PFSK-1 (cell line): ENCODE measurements around the gene ARL6IP5.

Experiments
- FOXP2 ChIP-seq: optimal IDR thresholded peaks from 2 replicates; pipeline ENCODE3; 2011; ENCODE audit warnings: borderline replicate concordance, control low read depth, inconsistent platforms; ENCODE audit not compliant: insufficient read depth; ENCODE audit errors: extremely low read length, extremely low read depth
- POLR2AphosphoS5 ChIP-seq: IDR thresholded peaks from 2 replicates; pipeline ENCODE4 v1.6.1; 2012; ENCODE audit warnings: low read depth, mild to moderate bottlenecking, control low read depth, low read length, moderate library complexity
- REST ChIP-seq, 2 experiments: IDR thresholded peaks; 2 replicates each; pipeline versions ENCODE4 v1.6.1 to v1.8.0; 2011 to 2012; ENCODE audit warnings: low read depth in 2 of 2, low read length in 2 of 2, control low read depth in 1 of 2, inconsistent platforms in 1 of 2, mild to moderate bottlenecking in 1 of 2, moderate library complexity in 1 of 2; ENCODE audit not compliant: insufficient read depth in 1 of 2
- SIN3A ChIP-seq: IDR thresholded peaks from 2 replicates; pipeline ENCODE4 v1.6.1; 2012; ENCODE audit warnings: mild to moderate bottlenecking, low read length, moderate library complexity, borderline replicate concordance; ENCODE audit not compliant: insufficient read depth
- TAF1 ChIP-seq: IDR thresholded peaks from 2 replicates; pipeline ENCODE4 v1.6.1; 2012; ENCODE audit warnings: low read length, control low read depth, borderline replicate concordance; ENCODE audit not compliant: insufficient read depth

GRCh38 chr3:69072928-69073327 is 11.8 kb upstream of the ARL6IP5 start:
- TF ChIP-seq POLR2AphosphoS5 = no peak
- TF ChIP-seq TAF1 = no peak
- TF ChIP-seq REST (IDR thresholded peaks at IDR 0.05; ENCODE audit: insufficient read depth in 1 of 2, low read depth in 2 of 2, low read length in 2 of 2) = no peak
- TF ChIP-seq SIN3A = no peak
- TF ChIP-seq FOXP2 = no peak
